Measurements from ENCODE around the gene NDUFS5. TPM values are rescaled to one million over a fixed set of nuclear protein-coding genes. Genes with fewer than 3 reads are reported as not detected.
A peak's percentile ranks its signal among the peaks of the same experiment; 100 is the strongest.
"Not testable (repeated sequence)": the region's sequence is repeated elsewhere in the genome, so short reads cannot be mapped to it uniquely, and the experiment has no call there.

The NDUFS5 gene
- total and polyA plus RNA-seq, 10 of the 15 experiments (the other 5 are each of a cell fraction or from before 2014, with no cell fraction given): 240 to 1,578 (median 831) TPM

DNA sequence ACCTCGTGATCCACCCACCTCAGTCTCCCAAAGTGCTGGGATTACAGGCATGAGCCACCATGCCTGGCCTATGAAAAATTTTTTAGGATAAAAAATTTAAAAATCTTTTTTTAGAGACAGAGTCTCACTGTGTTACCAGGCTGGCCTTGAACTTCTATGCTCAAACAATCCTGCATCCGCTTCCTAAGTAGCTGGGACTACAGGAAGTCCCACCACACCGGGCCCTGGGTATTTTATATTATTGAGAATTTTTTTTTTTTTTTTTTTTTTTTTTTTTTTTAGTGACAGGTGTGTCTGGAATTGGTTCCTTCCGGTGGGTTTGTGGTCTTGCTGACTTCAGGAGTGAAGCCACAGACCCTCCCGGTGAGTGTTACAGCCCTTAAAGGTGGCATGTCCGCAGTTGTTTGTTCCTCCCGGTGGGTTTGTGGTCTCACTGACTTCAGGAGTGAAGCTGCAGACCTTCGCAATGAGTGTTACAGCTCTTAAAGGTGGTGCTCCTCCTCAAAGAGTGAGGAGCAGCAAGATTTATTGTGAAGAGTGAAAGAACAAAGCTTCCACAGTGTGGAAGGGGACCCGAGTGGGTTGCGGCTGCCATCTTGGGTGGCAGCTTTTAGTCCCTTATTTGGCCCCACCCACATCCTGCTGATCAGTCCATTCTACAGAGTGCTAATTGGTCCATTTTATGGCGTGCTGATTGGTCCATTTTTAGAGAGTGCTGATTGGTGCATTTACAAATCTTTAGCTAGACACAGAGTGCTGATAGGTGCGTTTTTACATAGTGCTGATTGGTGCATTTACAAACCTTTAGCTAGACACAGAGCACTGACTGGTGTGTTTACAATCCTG, 48.5 kb upstream of the NDUFS5 start:
- DNase-seq (ENCODE audit: low read depth, low spot score); FAIRE-seq; H3K79me2 ChIP-seq (ENCODE audit: control insufficient read depth, insufficient read depth, low read length); POLR2A ChIA-PET; H3K4me2 ChIP-seq (ENCODE audit: control insufficient read depth, insufficient read depth); intact Hi-C loops (cut with micrococcal nuclease; ENCODE audit: unreplicated experiment); H3K4me1 ChIP-seq (ENCODE audit: control insufficient read depth, insufficient read depth, low read length); H3K27ac ChIP-seq (ENCODE audit: control insufficient read depth, insufficient read depth); H3K36me3 ChIP-seq (ENCODE audit: control insufficient read depth in 2 of 2, insufficient read depth in 2 of 2, low read length in 1 of 2); BruUV-seq (replicated peaks); H3K9ac ChIP-seq (ENCODE audit: control insufficient read depth, insufficient read depth, low read length); H3K4me3 ChIP-seq; in situ Hi-C loops (cut with MboI); H3K27me3 ChIP-seq (replicated peaks in 1 of 2; ENCODE audit: control insufficient read depth in 2 of 2, insufficient read depth in 2 of 2, low read length in 1 of 2); H4K20me1 ChIP-seq (ENCODE audit: control insufficient read depth, insufficient read depth); H2AFZ ChIP-seq (ENCODE audit: control insufficient read depth, low read depth, low read length); ATAC-seq; H3K9me3 ChIP-seq (replicated peaks; ENCODE audit: control insufficient read depth, insufficient read depth, low read length); RAD21 ChIA-PET (ENCODE audit: unreplicated experiment); SMC1A ChIA-PET (ENCODE audit: uncharacterized antibody, unreplicated experiment): not testable (repeated sequence)
- TF ChIP-seq NFYB (IDR thresholded peaks at IDR 0.05; ENCODE audit: insufficient read depth, low read depth, low read length): 0 out of 2 replicates have a peak, but pooled peaks have one; percentile 21
- CTCF ChIA-PET: interaction anchor here (1.2 kb wide), 1 partner anchor 18 kb away, joined by 3 read pairs; no protein-coding TSS in a partner anchor
- 61% methylated on average over 12 of the region's 12 CpGs for WGBS (ENCODE audit: insufficient coverage, insufficient replicate concordance, low lambda C conversion rate, missing lambda C conversion rate)

GRCh38 chr1:38978245-38978542, 48.0 kb upstream of the NDUFS5 start:
- H3K79me2 ChIP-seq (ENCODE audit: control insufficient read depth, insufficient read depth, low read length); H3K36me3 ChIP-seq (ENCODE audit: control insufficient read depth in 2 of 2, insufficient read depth in 2 of 2, low read length in 1 of 2); intact Hi-C loops (cut with micrococcal nuclease; ENCODE audit: unreplicated experiment); BruUV-seq (replicated peaks); H3K4me2 ChIP-seq (ENCODE audit: control insufficient read depth, insufficient read depth); POLR2A ChIA-PET; H3K4me3 ChIP-seq; FAIRE-seq; H3K27ac ChIP-seq (ENCODE audit: control insufficient read depth, insufficient read depth); RAD21 ChIA-PET (ENCODE audit: unreplicated experiment); H3K4me1 ChIP-seq (ENCODE audit: control insufficient read depth, insufficient read depth, low read length); ATAC-seq; SMC1A ChIA-PET (ENCODE audit: uncharacterized antibody, unreplicated experiment); H3K9ac ChIP-seq (ENCODE audit: control insufficient read depth, insufficient read depth, low read length); DNase-seq (ENCODE audit: low read depth, low spot score); H4K20me1 ChIP-seq (ENCODE audit: control insufficient read depth, insufficient read depth); in situ Hi-C loops (cut with MboI); H2AFZ ChIP-seq (ENCODE audit: control insufficient read depth, low read depth, low read length); H3K9me3 ChIP-seq (replicated peaks; ENCODE audit: control insufficient read depth, insufficient read depth, low read length); H3K27me3 ChIP-seq (replicated peaks in 1 of 2; ENCODE audit: control insufficient read depth in 2 of 2, insufficient read depth in 2 of 2, low read length in 1 of 2): not testable (repeated sequence)
- 74% methylated on average over 6 of the region's 6 CpGs for WGBS (ENCODE audit: insufficient coverage, insufficient replicate concordance, low lambda C conversion rate, missing lambda C conversion rate)
- CTCF ChIA-PET: interaction anchor here (1.2 kb wide), 1 partner anchor 19 kb away, joined by 3 read pairs; no protein-coding TSS in a partner anchor

GRCh38 chr1:38979380-38979779, 46.8 kb upstream of the NDUFS5 start:
- H4K20me1 ChIP-seq (ENCODE audit: control insufficient read depth, insufficient read depth); H3K4me1 ChIP-seq (ENCODE audit: control insufficient read depth, insufficient read depth, low read length); BruUV-seq (replicated peaks); H3K9ac ChIP-seq (ENCODE audit: control insufficient read depth, insufficient read depth, low read length); DNase-seq (ENCODE audit: low read depth, low spot score); CTCF ChIA-PET; H3K9me3 ChIP-seq (replicated peaks; ENCODE audit: control insufficient read depth, insufficient read depth, low read length); FAIRE-seq; H3K4me3 ChIP-seq; RAD21 ChIA-PET (ENCODE audit: unreplicated experiment); H3K27me3 ChIP-seq (replicated peaks in 1 of 2; ENCODE audit: control insufficient read depth in 2 of 2, insufficient read depth in 2 of 2, low read length in 1 of 2); H2AFZ ChIP-seq (ENCODE audit: control insufficient read depth, low read depth, low read length); H3K79me2 ChIP-seq (ENCODE audit: control insufficient read depth, insufficient read depth, low read length); H3K36me3 ChIP-seq (ENCODE audit: control insufficient read depth in 2 of 2, insufficient read depth in 2 of 2, low read length in 1 of 2); SMC1A ChIA-PET (ENCODE audit: uncharacterized antibody, unreplicated experiment); in situ Hi-C loops (cut with MboI); ATAC-seq; H3K27ac ChIP-seq (ENCODE audit: control insufficient read depth, insufficient read depth); intact Hi-C loops (cut with micrococcal nuclease; ENCODE audit: unreplicated experiment); H3K4me2 ChIP-seq (ENCODE audit: control insufficient read depth, insufficient read depth): not testable (repeated sequence)
- POLR2A ChIA-PET: interaction anchor here (0.6 kb wide), 1 partner anchor 290 kb away, joined by 6 read pairs; no protein-coding TSS in a partner anchor
- 0% methylated on average over 1 of the region's 1 CpG for WGBS (ENCODE audit: insufficient coverage, insufficient replicate concordance, low lambda C conversion rate, missing lambda C conversion rate)
